SHP77 treated with DMSO at 0.1 percent for 48 hours (cell line): Measurements from ENCODE around the gene MS4A3.
"Not testable (repeated sequence)": the region's sequence is repeated elsewhere in the genome, so short reads cannot be mapped to it uniquely, and the experiment has no call there.

ENCODE experiments used
- DNase-seq: peaks from one replicate; lab custom pipeline; 2025; lab: John Stamatoyannopoulos, UW

Gene MS4A3, protein sequence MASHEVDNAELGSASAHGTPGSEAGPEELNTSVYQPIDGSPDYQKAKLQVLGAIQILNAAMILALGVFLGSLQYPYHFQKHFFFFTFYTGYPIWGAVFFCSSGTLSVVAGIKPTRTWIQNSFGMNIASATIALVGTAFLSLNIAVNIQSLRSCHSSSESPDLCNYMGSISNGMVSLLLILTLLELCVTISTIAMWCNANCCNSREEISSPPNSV

DNA sequence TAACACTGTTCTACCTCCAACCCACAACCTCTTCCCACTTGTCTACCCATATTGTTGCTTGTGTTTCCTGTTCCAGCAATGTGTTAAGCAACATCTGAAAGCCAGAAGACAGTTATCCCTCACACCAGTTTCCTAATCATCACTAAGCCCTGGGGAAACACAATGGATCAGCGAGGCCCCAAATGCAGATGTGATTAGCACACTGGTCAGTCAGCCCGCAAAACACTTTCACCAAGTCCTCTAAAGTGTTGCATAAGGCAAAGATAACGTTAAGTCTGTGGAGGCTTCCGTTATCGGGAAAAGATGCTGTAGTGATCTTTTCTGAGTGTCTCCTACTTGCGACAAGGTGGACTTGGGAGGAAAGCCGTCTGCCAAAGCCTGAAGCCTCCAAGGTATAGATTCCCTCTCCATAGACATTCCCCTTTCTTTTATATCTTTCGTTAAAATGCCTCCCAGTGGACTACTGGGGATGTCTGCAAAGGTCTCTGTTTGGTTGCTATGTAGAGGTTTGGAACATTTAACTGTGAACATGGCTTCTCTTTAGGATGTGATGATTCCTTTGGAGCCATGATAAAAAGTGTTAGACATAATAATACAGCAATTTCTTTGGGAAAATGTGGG, at the start of gene MS4A3:
Gene MS4A3, plus strand, starts transcription at position 317 of the 621 bp plus-strand sequence. CDS start 4,496 bp downstream, outside the sequence.
- DNase-seq: no peak

DNA sequence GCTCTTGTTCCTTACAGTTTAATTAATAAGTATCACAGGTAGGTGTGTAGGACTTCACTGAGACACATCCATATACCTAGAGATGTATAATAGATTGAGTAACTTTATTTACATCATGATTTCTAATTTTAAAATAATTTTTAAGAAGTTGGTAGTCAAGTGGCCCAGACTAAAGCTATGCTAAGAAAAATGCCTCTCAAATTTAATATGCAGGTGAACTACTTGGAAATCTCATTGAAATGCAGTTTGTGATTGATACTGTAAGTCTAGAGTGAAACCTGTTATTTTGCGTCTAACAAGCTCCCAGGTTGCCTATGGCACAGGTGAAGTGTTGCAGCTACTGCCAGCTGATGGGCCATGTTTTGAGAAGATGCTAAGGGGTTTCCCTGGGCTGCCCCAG, 39.6 kb upstream of the MS4A3 start, which contains the start of gene OOSP4B:
Gene OOSP4B, plus strand, starts transcription at position 301 of the 400 bp plus-strand sequence.
- no peak for DNase-seq

DNA sequence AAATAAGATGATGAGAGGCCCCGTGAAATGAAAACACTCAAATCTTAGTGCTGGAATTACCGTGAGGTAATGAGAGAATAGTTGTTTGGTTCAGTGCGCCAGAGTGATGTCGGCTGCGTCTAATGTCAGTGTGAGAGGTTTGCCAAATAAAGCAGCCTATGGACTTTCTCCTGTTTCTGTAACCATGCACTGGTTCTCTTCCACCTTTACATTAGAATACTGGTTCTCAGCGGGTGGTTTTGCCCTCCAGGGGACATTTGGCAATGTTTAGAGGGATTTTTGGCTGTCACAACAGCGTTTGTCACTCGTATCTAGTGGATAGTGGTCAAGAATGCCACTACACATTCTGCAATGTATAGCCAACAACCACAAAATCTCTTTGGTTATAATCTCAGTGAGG, 38.4 kb upstream of the MS4A3 start:
- no peak for DNase-seq

DNA sequence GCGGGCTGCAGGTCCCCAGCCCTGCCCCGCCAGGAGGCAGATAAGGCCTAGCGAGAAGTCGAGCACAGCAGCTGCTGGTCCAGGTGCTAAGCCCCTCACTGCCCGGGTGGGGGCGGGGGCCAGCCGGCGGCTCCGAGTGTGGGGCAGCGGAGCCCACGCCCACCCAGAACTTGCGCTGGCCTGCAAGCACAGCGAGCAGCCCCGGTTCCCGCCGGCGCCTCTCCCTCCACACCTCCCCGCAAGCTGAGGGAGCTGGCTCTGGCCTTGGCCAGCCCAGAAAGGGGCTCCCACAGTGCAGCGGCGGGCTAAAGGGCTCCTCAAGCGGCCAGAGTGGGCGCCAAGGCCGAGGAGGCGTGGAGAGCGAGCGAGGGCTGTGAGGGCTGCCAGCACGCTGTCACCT, 36.1 kb upstream of the MS4A3 start:
- DNase-seq: not testable (repeated sequence)

- DNase-seq: no peak
Observed at GRCh38 chr11:60029015-60029632, 27.3 kb upstream of the MS4A3 start.

- DNase-seq: no peak
Observed at GRCh38 chr11:60040109-60040508, 16.4 kb upstream of the MS4A3 start, which contains the start of gene OOSP2. Gene OOSP2 (plus strand): TSS chr11:60040409. CDS start chr11:60040460, 51 bp downstream.

GRCh38 chr11:60050422-60050821, 6.0 kb upstream of the MS4A3 start:
- not testable (repeated sequence) for DNase-seq

DNA sequence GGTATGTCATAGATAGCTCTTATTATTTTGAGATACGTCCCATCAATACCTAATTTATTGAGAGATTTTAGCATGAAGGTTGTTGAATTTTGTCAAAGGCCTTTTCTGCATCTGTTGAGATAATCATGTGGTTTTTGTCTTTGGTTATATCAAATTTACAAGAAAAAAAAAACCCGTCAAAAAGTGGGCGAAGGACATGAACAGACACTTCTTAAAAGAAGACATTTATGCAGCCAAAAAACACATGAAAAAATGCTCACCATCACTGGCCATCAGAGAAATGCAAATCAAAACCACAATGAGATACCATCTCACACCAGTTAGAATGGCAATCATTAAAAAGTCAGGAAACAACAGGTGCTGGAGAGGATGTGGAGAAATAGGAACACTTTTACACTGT, 5.6 kb upstream of the MS4A3 start:
- DNase-seq: not testable (repeated sequence)

DNA sequence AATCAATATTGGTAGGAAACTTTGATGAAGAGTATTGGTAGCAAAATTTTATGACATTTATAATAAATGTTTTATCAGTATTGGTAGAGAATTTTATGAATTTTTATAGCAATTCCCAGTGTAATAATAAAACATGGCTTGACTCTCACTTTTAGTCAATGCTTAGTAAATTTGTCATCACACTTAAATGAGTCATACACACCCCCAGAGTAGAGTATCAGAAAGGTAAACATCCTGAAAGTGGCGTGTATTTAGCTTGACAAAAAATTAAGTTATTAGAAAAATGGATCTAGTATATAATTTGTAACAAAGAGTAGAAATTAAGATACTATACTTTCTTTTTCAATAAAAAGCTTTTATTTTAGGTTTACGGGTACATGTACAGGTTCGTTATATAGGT, 2.6 kb downstream of the MS4A3 start:
- no peak for DNase-seq

DNA sequence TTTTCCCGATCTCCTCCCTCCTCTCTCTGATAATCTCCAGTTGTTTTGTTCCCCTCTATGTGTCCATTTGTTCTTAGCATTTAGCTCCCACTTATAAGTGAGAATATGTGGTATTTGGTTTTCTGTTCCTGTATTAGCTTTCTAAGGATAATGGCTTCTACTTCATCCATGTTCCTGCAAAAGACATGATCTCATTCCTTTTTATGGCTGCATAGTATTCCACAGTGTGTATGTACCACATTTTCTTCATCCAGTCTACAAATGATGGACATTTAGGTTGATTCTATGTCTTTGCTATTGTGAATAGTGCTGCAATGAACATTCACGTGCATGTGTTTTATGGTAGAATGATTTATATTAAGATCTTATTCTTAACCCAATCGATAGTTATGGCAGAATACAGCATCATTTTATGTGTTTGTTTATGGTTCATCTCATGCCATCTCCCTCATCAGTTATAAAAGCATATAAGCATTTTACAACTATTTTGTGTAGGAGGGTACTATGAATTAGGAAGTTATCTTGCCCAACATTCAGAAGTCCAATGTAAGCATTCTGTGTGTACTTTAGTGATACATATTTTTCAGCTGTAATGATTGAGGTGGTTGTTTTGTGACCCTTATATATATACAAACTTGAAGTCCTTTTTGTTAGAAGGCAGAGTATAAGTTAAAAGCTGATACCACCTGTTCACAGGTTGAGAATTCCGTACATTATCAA, 3.2 kb downstream of the MS4A3 start:
- DNase-seq: no peak

DNA sequence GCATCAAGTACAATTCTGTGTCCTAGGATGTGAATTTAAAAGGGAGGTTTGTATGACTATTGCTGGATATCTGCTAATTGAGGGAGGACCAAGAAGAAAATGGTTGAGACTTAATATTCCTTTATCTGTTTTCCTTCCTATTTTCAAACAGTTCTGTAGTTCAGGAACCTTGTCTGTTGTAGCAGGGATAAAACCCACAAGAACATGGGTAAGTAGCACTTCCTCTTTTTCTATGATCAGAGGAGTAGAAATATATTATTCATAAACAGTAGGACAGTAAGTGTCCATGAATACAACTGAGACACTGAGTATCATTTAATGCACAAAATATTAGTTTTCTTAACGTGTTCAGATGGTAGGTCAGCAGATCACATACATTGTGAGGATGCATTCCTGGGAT, 7.6 kb downstream of the MS4A3 start:
- DNase-seq: no peak

DNA sequence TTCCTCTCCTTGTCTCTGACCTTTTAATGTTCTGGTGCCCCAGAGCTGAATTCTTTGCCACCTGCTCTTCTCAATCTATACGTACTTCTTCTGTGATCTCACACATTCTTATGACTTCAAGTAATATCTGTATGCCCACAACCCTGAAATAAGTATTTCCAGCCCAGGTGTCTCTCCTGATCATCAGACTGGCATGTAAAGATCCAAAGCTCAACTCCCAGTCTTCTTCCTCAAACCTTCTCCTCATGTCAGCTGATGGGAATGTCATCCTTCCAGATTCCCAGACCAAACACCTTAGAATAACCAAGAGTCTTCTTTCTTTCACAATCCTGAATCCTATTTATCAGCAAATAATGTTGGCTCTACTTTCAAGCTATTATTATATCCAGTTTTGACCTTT, 9.3 kb downstream of the MS4A3 start:
- no peak for DNase-seq

- no peak for DNase-seq
Observed at GRCh38 chr11:60069450-60069849, 13.0 kb downstream of the MS4A3 start.

DNA sequence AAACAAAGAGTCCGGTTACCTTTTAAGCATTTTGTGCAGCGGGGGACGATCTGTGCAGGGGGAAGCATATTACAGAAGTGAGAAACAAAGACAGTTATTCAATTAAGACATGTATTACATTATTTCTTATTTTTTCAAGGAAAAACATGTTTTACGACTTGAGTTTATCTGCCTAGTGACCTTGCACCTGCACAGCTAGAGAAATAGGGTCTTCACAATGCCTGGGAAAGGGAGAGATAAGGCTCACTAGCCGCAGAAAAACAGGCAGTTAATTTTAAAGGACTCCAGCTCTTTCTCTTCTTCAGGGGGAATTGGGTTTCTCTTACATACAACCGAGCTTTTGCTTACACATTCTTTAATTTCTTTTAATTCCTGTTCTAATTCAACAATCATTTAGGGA, 15.2 kb downstream of the MS4A3 start:
- DNase-seq: not testable (repeated sequence)

DNA sequence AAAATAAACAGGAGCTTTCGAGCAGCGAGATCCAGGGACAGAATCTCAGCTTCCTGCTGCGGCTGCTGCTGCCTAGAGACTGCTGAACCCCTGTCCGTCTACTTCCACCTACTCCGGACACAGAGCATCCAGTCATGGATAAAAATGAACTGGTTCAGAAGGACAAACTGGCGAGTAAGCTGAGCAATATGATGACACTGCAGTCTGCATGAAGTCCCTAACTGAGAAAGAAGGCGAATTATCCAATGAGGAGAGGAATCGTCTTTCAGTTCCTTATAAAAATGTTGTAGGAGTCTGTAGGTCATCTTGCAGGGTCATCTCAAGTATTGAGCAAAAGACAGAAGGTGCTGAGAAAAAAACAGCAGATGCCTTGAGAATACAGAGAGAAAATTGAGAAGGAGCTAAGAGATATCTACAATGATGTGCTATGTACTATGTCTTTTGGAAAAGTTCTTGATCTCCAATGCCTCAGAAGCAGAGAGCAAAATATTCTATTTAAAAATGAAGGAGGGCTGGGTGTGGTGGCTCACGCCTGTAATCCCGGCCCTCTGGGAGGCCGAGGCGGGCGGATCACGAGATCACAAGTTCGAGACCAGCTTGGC, 20.9 kb downstream of the MS4A3 start:
- DNase-seq: no peak

DNA sequence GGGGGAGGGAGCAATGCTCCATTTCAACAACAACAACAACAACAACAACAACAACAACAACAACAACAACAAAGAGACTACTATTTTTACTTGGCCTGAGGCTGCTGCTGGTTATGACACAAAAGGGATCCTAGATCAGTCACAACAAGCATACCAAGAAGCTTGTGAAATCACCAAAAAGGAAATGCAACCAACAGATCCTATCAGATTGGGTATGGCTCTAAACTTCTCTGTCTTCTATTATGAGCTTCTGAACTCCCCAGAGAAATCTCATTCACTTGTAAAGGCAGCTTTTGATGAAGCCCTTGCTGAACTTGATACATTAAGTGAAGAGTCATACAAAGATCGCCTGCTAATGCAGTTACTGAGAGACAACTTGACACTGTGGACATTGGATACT, 21.5 kb downstream of the MS4A3 start:
- DNase-seq: no peak

- DNase-seq: no peak
Observed at GRCh38 chr11:60078745-60079144, 22.3 kb downstream of the MS4A3 start.

DNA sequence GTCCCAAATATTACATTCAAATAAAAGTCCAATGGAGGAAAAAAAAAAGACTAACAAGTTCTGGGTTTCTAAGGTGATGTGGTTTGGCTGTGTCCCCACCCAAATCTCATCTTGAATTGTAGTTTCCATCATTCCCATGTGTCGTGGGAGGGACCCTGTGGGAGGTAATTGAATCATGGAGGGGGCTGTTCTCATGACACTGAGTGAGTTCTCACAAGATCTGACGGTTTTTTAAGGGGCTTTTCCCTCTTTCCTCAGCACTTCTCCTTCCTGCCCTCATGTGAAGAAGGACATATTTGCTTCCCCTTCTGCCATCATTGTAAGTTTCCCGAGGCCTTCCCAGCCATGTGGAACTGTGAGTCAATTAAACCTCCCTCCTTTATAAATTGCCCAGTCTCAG, 24.1 kb downstream of the MS4A3 start:
- no peak for DNase-seq

DNA sequence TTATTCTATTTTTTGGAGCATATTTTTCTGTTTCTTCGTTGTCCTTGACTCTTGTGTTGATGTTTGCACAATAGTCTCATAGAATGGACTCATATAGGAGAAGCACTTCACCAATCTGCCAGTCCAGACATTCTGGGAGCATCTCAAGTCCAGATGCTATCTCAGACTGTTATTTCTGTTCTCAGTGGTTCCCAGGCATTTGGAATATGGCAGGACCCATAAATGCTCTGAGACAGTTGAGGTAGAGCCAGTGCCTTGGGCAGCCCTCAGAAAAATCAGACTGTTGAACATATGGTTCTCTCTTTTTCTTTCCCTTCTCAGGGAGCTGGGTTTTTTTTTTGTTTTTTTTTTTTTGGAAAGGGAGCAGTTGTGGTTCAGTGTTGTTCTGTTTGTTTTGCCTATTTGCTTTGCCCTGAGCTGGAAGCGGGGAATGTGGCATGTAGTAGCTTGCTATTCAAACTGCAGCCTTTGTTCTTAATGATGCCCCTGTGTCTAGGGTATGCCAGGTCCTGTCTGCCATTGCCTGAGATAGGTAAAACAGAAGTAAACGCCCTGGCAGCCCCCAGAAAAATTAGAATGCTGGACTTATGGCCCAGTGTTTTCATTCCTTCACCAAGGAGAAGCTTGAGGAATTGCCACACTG, 28.3 kb downstream of the MS4A3 start:
- DNase-seq: no peak

GRCh38 chr11:60085909-60086308, 29.4 kb downstream of the MS4A3 start:
- no peak for DNase-seq

GRCh38 chr11:60087239-60087638, 30.8 kb downstream of the MS4A3 start:
- no peak for DNase-seq

- no peak for DNase-seq
Observed at GRCh38 chr11:60088364-60088763, 31.9 kb downstream of the MS4A3 start, which contains the start of gene MS4A2. Gene MS4A2 (plus strand): TSS chr11:60088664. CDS start chr11:60088766, 102 bp downstream.
